OCI-LY3 (cell line): ENCODE measurements around the gene XK.

Source experiments
- CTCF ChIP-seq: fragments of 200-600, 300-600 bp; sonication (generic); IDR thresholded peaks from 2 replicates; pipeline ENCODE4 v1.5.1; 2014; ENCODE audit warnings: antibody characterized with exemption, low read length, low read depth
- EZH2phosphoT487 ChIP-seq: fragments of 200-600 bp; shearing (Covaris generic); IDR thresholded peaks from 2 replicates; pipeline ENCODE4 v1.6.1; 2018; ENCODE audit warnings: antibody characterized with exemption, mixed run types, low read depth

GRCh38 chrX:37646254-37646653, 39.3 kb upstream of the XK start:
- TF ChIP-seq CTCF = peak; percentile 16; the same call in 1 of the 2 replicates
- no peak for TF ChIP-seq EZH2phosphoT487
